HFFc6 (cell line): Measurements from ENCODE around the gene RGS21. TPM values are rescaled to one million over a fixed set of nuclear protein-coding genes. Genes with fewer than 3 reads are reported as not detected.

ENCODE experiments used
- DNase-seq: peaks from one replicate; pipeline ENCODE4 v3.0.0-alpha.2; 2018
- H3K27ac Mint-ChIP-seq: 2 replicates; pipeline ENCODE4 v1.8.0; 2020; ENCODE audit warnings: mild to moderate bottlenecking, mixed read lengths
- H3K27me3 Mint-ChIP-seq: 2 replicates; pipeline ENCODE4 v1.8.0; 2021; ENCODE audit warnings: mild to moderate bottlenecking, moderate library complexity, mixed read lengths; ENCODE audit not compliant: insufficient read depth
- H3K36me3 Mint-ChIP-seq: 2 replicates; pipeline ENCODE4 v1.8.0; 2021; ENCODE audit warnings: low read depth, mixed read lengths
- H3K4me1 Mint-ChIP-seq: 2 replicates; pipeline ENCODE4 v1.8.0; 2020; ENCODE audit warnings: low read depth, mixed read lengths
- H3K4me3 Mint-ChIP-seq: 2 replicates; pipeline ENCODE4 v1.8.0; 2020; ENCODE audit warnings: mild to moderate bottlenecking, moderate library complexity, mixed read lengths
- H3K9me3 Mint-ChIP-seq: 2 replicates; pipeline ENCODE4 v1.8.0; 2020; ENCODE audit warnings: mild to moderate bottlenecking, mixed read lengths
- long read RNA-seq: library from polyadenylated mRNA; unstranded; transcript quantifications from one replicate; pipeline ENCODE4 v2.0.0, GENCODE V29; 2019
- total RNA-seq, 6 experiments: library from RNA; stranded (reverse); fragmentation: NEBNext Ultra II Directional; extraction: Animal tissue kit (Norgen Biotek cat#: 25700); gene quantifications; 2 replicates in 1 of 6; 3 replicates in 5 of 6; pipeline ENCODE4 v1.2.3, GENCODE V29; 2021
- TF ChIP-seq, protein P1 (sequence below): fragments of 200-600 bp; sonication (generic); IDR thresholded peaks from 2 replicates; pipeline ENCODE4 v1.5.0; 2021; ENCODE audit warnings: antibody characterized with exemption, mild to moderate bottlenecking

RGS21 gene, protein sequence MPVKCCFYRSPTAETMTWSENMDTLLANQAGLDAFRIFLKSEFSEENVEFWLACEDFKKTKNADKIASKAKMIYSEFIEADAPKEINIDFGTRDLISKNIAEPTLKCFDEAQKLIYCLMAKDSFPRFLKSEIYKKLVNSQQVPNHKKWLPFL
- not detected for total RNA-seq
- long read RNA-seq: 0 reads

DNA sequence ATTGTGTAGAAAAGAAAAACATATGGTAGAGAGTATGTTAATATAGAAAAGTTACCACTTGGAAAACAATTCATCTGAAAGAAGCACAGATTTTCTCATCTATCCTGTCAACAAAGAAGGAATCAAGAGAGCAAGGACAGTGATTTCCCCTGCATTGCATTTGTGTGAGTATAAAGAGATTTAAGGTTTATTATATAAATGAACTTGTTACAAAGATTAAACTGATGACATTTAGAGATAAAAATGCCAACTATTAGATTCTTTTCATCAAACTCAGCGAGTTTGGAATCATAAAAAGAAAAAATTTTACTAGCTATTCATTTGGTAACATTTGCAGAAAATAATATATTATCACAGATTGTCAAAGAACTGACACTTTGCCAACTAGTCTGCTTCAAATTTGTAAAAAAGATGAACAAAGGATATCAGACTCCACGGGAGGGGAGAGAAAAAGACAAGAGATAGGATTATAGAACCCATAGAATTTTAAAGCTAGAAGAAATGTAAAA is at the start of gene RGS21:
TSS of gene RGS21 (plus strand) at position 51 of the 509 bp plus-strand sequence. CDS start 26,045 bp downstream, outside the sequence.
- H3K4me3 Mint-ChIP-seq: no peak within 1 kb of the TSS
- no peak for DNase-seq
- TF ChIP-seq, protein P1, sequence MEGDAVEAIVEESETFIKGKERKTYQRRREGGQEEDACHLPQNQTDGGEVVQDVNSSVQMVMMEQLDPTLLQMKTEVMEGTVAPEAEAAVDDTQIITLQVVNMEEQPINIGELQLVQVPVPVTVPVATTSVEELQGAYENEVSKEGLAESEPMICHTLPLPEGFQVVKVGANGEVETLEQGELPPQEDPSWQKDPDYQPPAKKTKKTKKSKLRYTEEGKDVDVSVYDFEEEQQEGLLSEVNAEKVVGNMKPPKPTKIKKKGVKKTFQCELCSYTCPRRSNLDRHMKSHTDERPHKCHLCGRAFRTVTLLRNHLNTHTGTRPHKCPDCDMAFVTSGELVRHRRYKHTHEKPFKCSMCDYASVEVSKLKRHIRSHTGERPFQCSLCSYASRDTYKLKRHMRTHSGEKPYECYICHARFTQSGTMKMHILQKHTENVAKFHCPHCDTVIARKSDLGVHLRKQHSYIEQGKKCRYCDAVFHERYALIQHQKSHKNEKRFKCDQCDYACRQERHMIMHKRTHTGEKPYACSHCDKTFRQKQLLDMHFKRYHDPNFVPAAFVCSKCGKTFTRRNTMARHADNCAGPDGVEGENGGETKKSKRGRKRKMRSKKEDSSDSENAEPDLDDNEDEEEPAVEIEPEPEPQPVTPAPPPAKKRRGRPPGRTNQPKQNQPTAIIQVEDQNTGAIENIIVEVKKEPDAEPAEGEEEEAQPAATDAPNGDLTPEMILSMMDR: no peak
- no peaks in the 10 kb centered on the region for H3K27me3 Mint-ChIP-seq
- no peaks in the 10 kb centered on the region for H3K36me3 Mint-ChIP-seq
- H3K27ac Mint-ChIP-seq: no peak within 1 kb of the TSS
- no peaks in the 10 kb centered on the region for H3K4me1 Mint-ChIP-seq
- H3K9me3 Mint-ChIP-seq: peaks cover 2% of the 10 kb centered on the region; the same call in 1 of the 2 replicates

DNA sequence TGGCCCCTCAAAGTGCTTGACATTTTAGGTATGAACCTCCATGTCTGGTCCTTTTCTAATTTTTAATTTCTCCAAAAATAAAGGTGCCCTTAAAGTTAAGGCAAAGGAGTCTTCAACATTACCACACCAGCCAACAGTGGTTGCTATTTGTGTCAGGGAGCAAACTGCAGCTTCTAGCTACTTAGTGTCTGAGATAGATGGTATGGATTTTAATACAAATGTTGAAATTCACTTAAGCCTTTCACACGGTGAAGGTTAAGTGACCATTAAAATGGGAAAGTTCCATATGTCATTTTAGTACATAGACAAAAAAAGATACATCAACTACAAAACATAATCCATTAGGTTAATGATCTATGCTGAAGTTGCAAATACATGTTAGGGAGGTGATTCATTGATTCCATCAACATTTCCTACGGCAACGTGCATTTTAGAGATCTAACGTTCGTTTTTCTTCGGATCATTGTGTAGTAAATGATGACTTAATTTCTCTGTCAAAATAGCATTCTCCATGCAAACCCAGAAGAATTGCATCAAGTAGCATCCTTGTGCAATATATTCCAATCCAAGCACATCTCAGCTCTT is 48.2 kb upstream of the RGS21 start:
- Mint-ChIP-seq H3K4me3 (no peak overlapping the region), H3K4me1 (no peaks in the 10 kb centered on the region), H3K27me3 (no peaks in the 10 kb centered on the region), H3K36me3 (no peaks in the 10 kb centered on the region), H3K9me3 (peaks cover 9% of the 10 kb centered on the region), H3K27ac (no peak overlapping the region)
- TF ChIP-seq, protein P1: no peak
- DNase-seq: no peak

DNA sequence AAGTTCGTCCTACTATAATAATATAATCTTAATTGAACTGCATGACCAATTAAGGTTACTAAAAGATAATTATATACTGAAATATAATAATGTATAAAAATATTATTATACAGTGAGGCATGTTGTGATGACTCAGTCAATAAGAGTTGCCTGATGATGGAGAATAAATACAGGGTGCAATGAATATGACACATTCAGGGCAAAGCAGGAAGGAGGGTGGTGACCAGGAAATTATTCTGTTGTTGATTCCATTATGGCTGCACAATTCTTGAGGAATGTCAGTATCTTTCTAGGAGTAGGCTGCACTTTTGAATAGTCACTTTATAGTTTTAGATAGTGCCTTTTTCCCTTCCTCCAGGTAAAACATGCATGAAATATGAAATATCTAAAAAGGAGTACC is 46.4 kb upstream of the RGS21 start:
- Mint-ChIP-seq H3K36me3 (no peaks in the 10 kb centered on the region), H3K27me3 (no peaks in the 10 kb centered on the region), H3K4me1 (no peaks in the 10 kb centered on the region), H3K27ac (no peak overlapping the region), H3K4me3 (no peak overlapping the region), H3K9me3 (peaks cover 9% of the 10 kb centered on the region)
- no peak for DNase-seq
- TF ChIP-seq, protein P1: no peak

DNA sequence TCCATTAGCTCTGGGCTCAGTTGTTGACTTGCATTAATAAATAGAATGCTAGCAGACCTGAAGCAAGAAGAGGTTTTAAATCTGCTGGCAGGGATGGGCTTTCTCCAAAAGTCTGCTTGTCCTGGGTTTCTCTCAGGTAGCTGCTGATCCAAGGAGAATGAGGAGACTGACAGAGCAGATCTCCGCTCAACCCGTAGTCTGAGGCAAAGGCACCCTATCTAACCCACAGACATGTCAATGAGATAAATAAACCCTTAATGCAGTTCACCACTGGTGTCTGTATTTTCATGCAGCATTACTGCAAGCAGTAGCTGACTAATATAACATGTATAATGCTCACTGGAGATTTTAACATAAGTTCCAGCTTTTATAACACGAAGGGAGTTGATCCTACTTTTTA is 44.1 kb upstream of the RGS21 start:
- TF ChIP-seq, protein P1: no peak
- no peaks in the 10 kb centered on the region for H3K27me3 Mint-ChIP-seq
- no peak overlapping the region for H3K27ac Mint-ChIP-seq
- no peaks in the 10 kb centered on the region for H3K36me3 Mint-ChIP-seq
- H3K4me3 Mint-ChIP-seq: no peak overlapping the region
- no peaks in the 10 kb centered on the region for H3K4me1 Mint-ChIP-seq
- DNase-seq: no peak
- no peaks in the 10 kb centered on the region; the same call in 1 of the 2 replicates for H3K9me3 Mint-ChIP-seq

DNA sequence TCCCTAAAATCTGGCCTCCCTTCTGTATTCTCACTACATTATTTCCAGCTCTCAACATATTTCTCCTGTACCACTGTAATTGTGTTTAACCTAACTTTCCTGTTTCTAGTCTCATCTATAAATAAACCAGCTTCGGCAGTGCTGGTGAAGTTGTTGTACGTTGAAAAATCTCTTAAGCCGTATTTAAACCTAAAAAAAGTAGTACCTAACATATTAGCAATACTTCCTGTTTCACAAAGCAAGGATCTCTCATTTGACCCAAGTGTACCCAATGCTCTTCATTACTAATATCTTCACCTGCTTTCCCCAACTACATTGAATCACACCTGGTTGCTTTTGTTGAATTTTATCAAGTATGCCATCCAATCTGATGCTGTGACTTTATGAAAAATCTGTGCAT is 42.2 kb upstream of the RGS21 start:
- H3K27me3 Mint-ChIP-seq: no peaks in the 10 kb centered on the region
- no peaks in the 10 kb centered on the region for H3K36me3 Mint-ChIP-seq
- no peaks in the 10 kb centered on the region for H3K4me1 Mint-ChIP-seq
- H3K4me3 Mint-ChIP-seq: no peak overlapping the region
- DNase-seq: no peak
- peaks cover 3% of the 10 kb centered on the region; the same call in 1 of the 2 replicates for H3K9me3 Mint-ChIP-seq
- no peak overlapping the region for H3K27ac Mint-ChIP-seq
- TF ChIP-seq, protein P1: no peak
